Adrenal gland (tissue), 19 donors: ENCODE measurements around the gene AIMP2. TPM values are rescaled to one million over a fixed set of nuclear protein-coding genes. Genes with fewer than 3 reads are reported as not detected.
A peak's percentile ranks its signal among the peaks of the same experiment; 100 is the strongest.
"Not testable (repeated sequence)": the region's sequence is repeated elsewhere in the genome, so short reads cannot be mapped to it uniquely, and the experiment has no call there.

Experiments used
- DNase-seq, 7 donors: peaks; one replicate each; pipeline ENCODE4 v3.0.0-alpha.2; 2019 to 2020
- H3K27ac ChIP-seq, 5 donors: fragments of 200-600 bp; sonication (generic) in 4 of 5; 1 replicate in 3 of 5; 2 replicates in 2 of 5; pipeline versions ENCODE4 v1.5.1 to v1.8.0; 2016 to 2020; ENCODE audit warnings: mild to moderate bottlenecking in 1 of 5
- H3K27me3 ChIP-seq: fragments of 200-600 bp; 2 replicates; pipeline ENCODE4 v1.8.0; 2021
- H3K36me3 ChIP-seq, 2 donors: fragments of 200-600 bp; replicated peaks in 1 of 2; 1 replicate in 1 of 2; 2 replicates in 1 of 2; pipeline versions ENCODE4 v1.5.1 to v1.8.0; 2018 to 2022
- H3K4me1 ChIP-seq, 2 donors: fragments of 200-600 bp; replicated peaks in 1 of 2; 1 replicate in 1 of 2; 2 replicates in 1 of 2; pipeline versions ENCODE4 v1.5.1 to v1.8.0; 2018 to 2021
- H3K4me3 ChIP-seq, 4 donors: fragments of 200-600 bp; sonication (generic) in 3 of 4; one replicate each; pipeline ENCODE4 v1.5.1; 2016 to 2018
- H3K9me3 ChIP-seq, 3 donors: fragments of 200-600 bp; sonication (generic) in 1 of 3; replicated peaks in 1 of 3; 1 replicate in 2 of 3; 2 replicates in 1 of 3; pipeline versions ENCODE4 v1.5.1 to v1.8.0; 2016 to 2021
- POLR2A ChIP-seq, 2 donors: fragments of 450-650 bp; IDR thresholded peaks; one replicate each; pipeline ENCODE4 v1.6.1; 2017; ENCODE audit warnings: antibody characterized with exemption in 2 of 2, mild to moderate bottlenecking in 2 of 2, moderate library complexity in 1 of 2
- WGBS, 4 donors: extraction: QIAGEN DNeasy Blood & Tissue Kit in 2 of 4; methylation state at CpG; one replicate each; pipeline versions ENCODE4 v1.1.5 to v1.1.7; 2013 to 2017; 5-methylcytosine and 5-hydroxymethylcytosine counted together
- intact Hi-C, 2 donors: fragments of 100-400 bp; cut with DNase I; formaldehyde crosslinking; loops; one replicate each; pipeline versions ENCODE4 v1.14.1 to v1.15.0; 2022 to 2023
- long read RNA-seq, 10 donors: library from polyadenylated mRNA in 3 of 10; unstranded in 2 of 10; stranded (forward) in 1 of 10; transcript quantifications; one replicate each; pipeline ENCODE4 v2.0.0 and lab custom pipeline, GENCODE V29; 2021 to 2026
- polyA plus RNA-seq, 3 donors: library from polyadenylated mRNA; stranded (reverse); fragments of 200-250 nt in 2 of 3; fragments of 350-450 nt in 1 of 3; fragmentation: Illumina TruSeq in 1 of 3; extraction: RNeasy Lipid Tissue Mini Kit (QIAGEN cat#74804) in 1 of 3; gene quantifications; one replicate each; pipeline ENCODE4 v1.2.3, GENCODE V29; 2013 to 2014
- total RNA-seq, 9 donors: library from RNA; depleted of rRNA in 4 of 9; stranded (reverse); fragments of >200 nt in 4 of 9; fragments of 120-200 nt in 1 of 9; fragmentation: NEBNext Ultra II Directional in 1 of 9; extraction: Animal tissue kit (Norgen Biotek cat#: 25700) in 1 of 9; gene quantifications; one replicate each; pipeline versions ENCODE4 v1.1.0 to v1.2.4, GENCODE V29; 2013 to 2023
- TF ChIP-seq, protein P1 (sequence below), 6 experiments: fragments of 450-650 bp in 4 of 6; fragments of 200-600 bp in 2 of 6; sonication (generic) in 1 of 6; IDR thresholded peaks; 1 replicate in 5 of 6; 2 replicates in 1 of 6; pipeline versions ENCODE4 v1.5.1 to v1.8.0; 2016 to 2021; ENCODE audit warnings: antibody characterized with exemption in 6 of 6, mild to moderate bottlenecking in 2 of 6, moderate library complexity in 1 of 6
- donor health status: healthy with polysubstance abuse.
- donor health status: Bipolar disorder and iron deficiency.
- donor health status: DM: yes; HTN: yes; CAD: no.
- donor health status: DM: no; HTN: no; CAD: no.
- donor health status: DM: no; HTN: no; CAD: no.
- donor health status: DM: yes; HTN: yes; CAD: no.

Gene AIMP2
- total RNA-seq (10 to 100 TPM; 27.3 to 77.5 (median 45.3) TPM), polyA plus RNA-seq (10 to 100 TPM; 10.5 to 47.1 (median 12.5) TPM)
- long read RNA-seq, donor 1, transcript AIMP2-201 (4 exons, 1,225 nt), result major isoform, 31 of 109 reads
- long read RNA-seq, donor 1, partial matches to known transcripts, result 52 of 109 reads
- long read RNA-seq, donor 1, other reads (novel, unspliced or antisense), result 22 of 109 reads
- long read RNA-seq, donor 2, transcript AIMP2-201 (4 exons, 1,225 nt), result major isoform, 10 of 38 reads
- long read RNA-seq, donor 2, partial matches to known transcripts, result 14 of 38 reads
- long read RNA-seq, donor 2, other reads (novel, unspliced or antisense), result 14 of 38 reads
- long read RNA-seq, donor 3, transcript AIMP2-201 (4 exons, 1,225 nt), result major isoform, 26 of 128 reads
- long read RNA-seq, donor 3, partial matches to known transcripts, result 100 of 128 reads
- long read RNA-seq, donor 3, other reads (novel, unspliced or antisense), result 0 of 128 reads
- long read RNA-seq, donor 4, transcript AIMP2-201 (4 exons, 1,225 nt), result major isoform, 30 of 43 reads
- long read RNA-seq, donor 4, partial matches to known transcripts, result 2 of 43 reads
- long read RNA-seq, donor 4, other reads (novel, unspliced or antisense), result 6 of 43 reads
- long read RNA-seq, donor 5, transcript AIMP2-201 (4 exons, 1,225 nt), result major isoform, 33 of 38 reads
- long read RNA-seq, donor 5, partial matches to known transcripts, result 0 of 38 reads
- long read RNA-seq, donor 5, other reads (novel, unspliced or antisense), result 4 of 38 reads
- long read RNA-seq, donor 6, transcript AIMP2-201 (4 exons, 1,225 nt), result major isoform, 27 of 32 reads
- long read RNA-seq, donor 6, partial matches to known transcripts, result 1 of 32 reads
- long read RNA-seq, donor 6, other reads (novel, unspliced or antisense), result 2 of 32 reads
- long read RNA-seq, donor 7, transcript AIMP2-201 (4 exons, 1,225 nt), result major isoform, 14 of 16 reads
- long read RNA-seq, donor 7, partial matches to known transcripts, result 0 of 16 reads
- long read RNA-seq, donor 7, other reads (novel, unspliced or antisense), result 0 of 16 reads
- long read RNA-seq, donor 8, transcript AIMP2-201 (4 exons, 1,225 nt), result major isoform, 29 of 34 reads
- long read RNA-seq, donor 8, transcript AIMP2-202 (3 exons, 860 nt), result minor isoform, 5 of 34 reads
- long read RNA-seq, donor 8, partial matches to known transcripts, result 0 of 34 reads
- long read RNA-seq, donor 8, other reads (novel, unspliced or antisense), result 0 of 34 reads
- long read RNA-seq, donor 9, transcript AIMP2-201 (4 exons, 1,225 nt), result major isoform, 26 of 125 reads
- long read RNA-seq, donor 9, partial matches to known transcripts, result 99 of 125 reads
- long read RNA-seq, donor 9, other reads (novel, unspliced or antisense), result 0 of 125 reads
- long read RNA-seq, donor 10, transcript AIMP2-201 (4 exons, 1,225 nt), result major isoform, 10 of 11 reads
- long read RNA-seq, donor 10, partial matches to known transcripts, result 0 of 11 reads
- long read RNA-seq, donor 10, other reads (novel, unspliced or antisense), result 0 of 11 reads

DNA sequence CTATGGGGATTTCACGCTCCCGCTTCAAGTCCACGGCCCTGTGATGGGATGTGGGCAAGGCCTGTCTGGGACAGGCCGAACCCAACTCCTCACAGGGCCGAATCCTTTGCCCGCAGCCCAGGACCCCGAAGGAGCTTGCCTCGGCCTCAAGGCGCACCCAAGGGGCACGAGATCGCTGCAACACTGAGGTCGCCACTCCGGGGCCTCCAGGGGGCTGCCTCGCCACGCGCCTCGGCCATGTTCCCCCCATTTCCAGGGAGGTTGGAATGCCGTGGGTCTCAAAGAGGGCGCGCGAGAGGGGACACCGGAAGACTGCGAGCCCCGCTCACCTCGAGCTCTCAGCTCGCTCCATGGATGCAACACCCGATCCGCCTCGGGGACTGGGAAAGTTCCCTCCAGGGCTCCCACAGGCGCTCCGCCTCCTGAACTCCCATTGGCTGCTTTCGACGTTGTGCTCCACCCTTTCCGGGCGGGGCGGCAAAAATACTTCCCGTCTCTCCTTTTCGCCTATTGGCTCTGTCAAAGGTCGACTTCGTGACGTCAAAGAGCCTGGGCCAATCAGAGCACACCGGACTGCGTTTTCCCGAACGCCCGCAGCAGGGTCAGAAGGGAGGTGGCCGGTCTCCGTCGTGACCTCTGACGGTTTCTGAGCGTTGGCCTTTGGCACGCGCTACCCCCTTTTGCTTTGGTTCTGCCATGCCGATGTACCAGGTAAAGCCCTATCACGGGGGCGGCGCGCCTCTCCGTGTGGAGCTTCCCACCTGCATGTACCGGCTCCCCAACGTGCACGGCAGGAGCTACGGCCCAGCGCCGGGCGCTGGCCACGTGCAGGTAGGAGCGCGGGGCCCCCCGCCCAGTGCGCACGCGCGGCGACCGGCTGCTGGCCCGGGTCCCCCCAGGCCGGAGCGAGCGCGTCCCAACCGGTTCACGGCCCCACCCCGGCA, at the start of gene AIMP2, which contains the start of gene PMS2:
Gene AIMP2, plus strand, starts transcription at position 605 of the 944 bp plus-strand sequence. Its CDS starts 92 bp downstream, at position 697.
Gene PMS2, minus strand, starts transcription at position 382 of the 944 bp plus-strand sequence. Its CDS starts 30 bp downstream, at position 352.
- Histone ChIP-seq H3K27me3 (no peaks in the 10 kb centered on the region), H3K27ac (peak within 1 kb of the TSS; percentile 88 to 94 (median 94)), H3K36me3 (peaks cover 0 to 6% of the 10 kb centered on the region in 2 donors), H3K4me3 (peak within 1 kb of the TSS; percentile 54 to 86 (median 62)), H3K4me1 (peaks cover 7 to 24% of the 10 kb centered on the region in 2 donors), H3K9me3 (no peaks in the 10 kb centered on the region)
- intact Hi-C loops, result no loop called here
- DNase-seq, result peak; percentile 98 to 100 (median 99)
- TF ChIP-seq, protein P1, sequence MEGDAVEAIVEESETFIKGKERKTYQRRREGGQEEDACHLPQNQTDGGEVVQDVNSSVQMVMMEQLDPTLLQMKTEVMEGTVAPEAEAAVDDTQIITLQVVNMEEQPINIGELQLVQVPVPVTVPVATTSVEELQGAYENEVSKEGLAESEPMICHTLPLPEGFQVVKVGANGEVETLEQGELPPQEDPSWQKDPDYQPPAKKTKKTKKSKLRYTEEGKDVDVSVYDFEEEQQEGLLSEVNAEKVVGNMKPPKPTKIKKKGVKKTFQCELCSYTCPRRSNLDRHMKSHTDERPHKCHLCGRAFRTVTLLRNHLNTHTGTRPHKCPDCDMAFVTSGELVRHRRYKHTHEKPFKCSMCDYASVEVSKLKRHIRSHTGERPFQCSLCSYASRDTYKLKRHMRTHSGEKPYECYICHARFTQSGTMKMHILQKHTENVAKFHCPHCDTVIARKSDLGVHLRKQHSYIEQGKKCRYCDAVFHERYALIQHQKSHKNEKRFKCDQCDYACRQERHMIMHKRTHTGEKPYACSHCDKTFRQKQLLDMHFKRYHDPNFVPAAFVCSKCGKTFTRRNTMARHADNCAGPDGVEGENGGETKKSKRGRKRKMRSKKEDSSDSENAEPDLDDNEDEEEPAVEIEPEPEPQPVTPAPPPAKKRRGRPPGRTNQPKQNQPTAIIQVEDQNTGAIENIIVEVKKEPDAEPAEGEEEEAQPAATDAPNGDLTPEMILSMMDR (IDR thresholded peaks at IDR 0.05), result peak in 3 of 6 experiments; percentile 13 to 20 (median 18)
- TF ChIP-seq POLR2A (IDR thresholded peaks at IDR 0.05), result peak; percentile 56 to 93
- 0 to 3% (median 1%) methylated on average over 20 to 84 of the region's 84 CpGs for whole genome bisulfite sequencing, 4 donors

DNA sequence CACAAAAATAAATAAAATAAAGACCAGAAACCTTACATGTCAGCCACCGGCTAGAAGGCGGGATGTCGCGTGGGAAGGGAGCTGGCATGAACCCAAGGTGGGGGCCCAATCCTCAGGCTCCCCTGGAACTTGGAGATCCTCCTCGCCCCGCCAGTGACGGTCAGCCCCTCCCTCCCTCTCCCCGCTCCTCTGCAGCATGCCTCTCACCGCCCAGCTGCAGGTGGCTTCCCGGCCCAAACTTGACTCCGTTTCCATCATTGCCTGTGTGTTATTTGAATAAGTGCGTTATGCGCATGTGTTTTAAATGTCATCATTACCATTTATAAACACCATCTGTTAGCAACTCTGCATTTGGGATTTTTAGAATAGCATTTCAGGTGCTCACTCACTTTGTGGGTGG, 45.9 kb upstream of the AIMP2 start:
- H3K4me1 ChIP-seq, H3K4me3 ChIP-seq, H3K9me3 ChIP-seq, H3K27me3 ChIP-seq, H3K27ac ChIP-seq, DNase-seq, H3K36me3 ChIP-seq, intact Hi-C loops: not testable (repeated sequence)
- 67 to 90% methylated on average over 2 to 3 of the region's 13 CpGs; no CpG with 5 or more reads in 2 of the 4 donors for WGBS, 4 donors

DNA sequence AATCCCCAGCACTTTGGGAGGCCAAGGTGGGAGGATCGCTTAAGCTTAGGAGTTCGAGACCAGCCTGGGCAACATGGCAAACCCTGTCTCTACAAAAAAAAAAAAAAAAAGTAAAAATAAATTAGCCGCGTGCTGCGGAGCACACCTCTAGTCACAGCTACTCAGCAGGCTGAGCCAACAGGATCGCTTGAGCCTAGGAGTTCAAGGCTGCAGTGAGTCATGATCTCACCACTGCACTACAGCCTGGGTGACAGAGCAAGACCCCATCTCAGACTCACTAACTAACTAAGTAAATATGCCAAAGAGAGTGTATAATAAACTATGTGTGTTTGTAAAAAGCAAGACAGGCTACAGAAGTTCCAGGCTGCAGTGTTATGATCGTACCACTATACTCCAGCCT, 45.3 kb upstream of the AIMP2 start:
- H3K4me3 ChIP-seq, H3K27ac ChIP-seq, H3K4me1 ChIP-seq, intact Hi-C loops, H3K27me3 ChIP-seq, DNase-seq, H3K36me3 ChIP-seq, H3K9me3 ChIP-seq: not testable (repeated sequence)
- 35 to 68% (median 57%) methylated on average over 4 to 5 of the region's 7 CpGs for WGBS, 4 donors

DNA sequence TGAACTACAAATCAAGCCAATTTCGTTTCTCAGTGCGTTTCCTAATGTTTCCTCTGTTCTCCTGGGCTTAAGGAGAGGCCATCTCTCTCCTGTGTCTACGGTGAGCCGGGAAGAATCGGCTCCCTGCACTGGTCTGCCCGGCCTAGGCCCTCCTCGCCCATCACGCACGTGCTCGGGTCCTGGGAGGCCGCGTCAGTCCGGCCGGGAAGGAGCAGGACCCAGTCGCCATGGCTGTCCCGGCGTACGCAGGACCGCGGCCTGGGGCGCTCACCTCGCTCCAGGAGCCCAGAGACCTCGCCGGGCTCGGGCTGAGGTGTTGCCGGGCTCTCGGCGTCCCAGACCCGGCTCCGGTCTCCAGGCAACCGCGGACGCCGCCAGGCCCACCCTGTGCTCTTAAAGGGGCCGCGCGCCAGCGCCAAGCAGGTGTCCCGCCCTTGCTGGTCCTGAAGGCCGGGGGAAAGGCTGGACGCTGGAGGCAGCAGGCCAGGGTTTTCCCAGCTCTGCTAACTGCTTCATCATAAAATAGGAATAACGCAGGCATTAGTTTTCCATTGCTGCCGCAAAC, 38.6 kb upstream of the AIMP2 start, which contains the start of gene RSPH10B:
Gene RSPH10B, minus strand, starts transcription at position 343 of the 565 bp plus-strand sequence. CDS start 3,573 bp downstream, outside the sequence.
- DNase-seq, result not testable (repeated sequence)

DNA sequence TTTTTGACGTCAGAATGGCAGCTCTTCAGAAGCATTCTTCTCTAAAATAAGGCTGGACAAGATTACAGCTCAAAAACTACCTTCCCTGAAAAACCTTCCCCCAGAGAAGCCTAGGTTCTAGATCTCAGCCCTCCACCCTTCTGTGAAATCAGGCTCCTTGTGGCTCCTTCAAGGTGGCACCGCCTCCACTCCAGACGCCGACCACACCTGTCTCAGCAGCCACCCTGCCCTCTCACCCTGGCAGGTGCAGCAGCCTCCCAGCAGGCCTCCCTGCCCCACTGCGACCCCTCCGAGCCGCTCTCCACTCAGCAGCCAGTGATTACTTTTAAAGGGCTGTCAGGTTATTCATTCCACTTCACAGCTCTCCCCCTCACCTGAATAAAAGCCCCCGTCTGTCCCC, 35.5 kb upstream of the AIMP2 start:
- intact Hi-C loops, H3K36me3 ChIP-seq, H3K4me1 ChIP-seq, H3K27ac ChIP-seq, H3K27me3 ChIP-seq, H3K9me3 ChIP-seq, H3K4me3 ChIP-seq, DNase-seq: not testable (repeated sequence)
- WGBS, 4 donors, result no CpG with 5 or more reads among the region's 8 CpGs

More for the DNA sequence above, 38.6 kb upstream of the AIMP2 start, which contains the start of gene RSPH10B:
- H3K9me3 ChIP-seq, H3K36me3 ChIP-seq, intact Hi-C loops, H3K4me1 ChIP-seq, H3K27me3 ChIP-seq, H3K27ac ChIP-seq, H3K4me3 ChIP-seq: not testable (repeated sequence)
- 6 to 9% methylated on average over 18 of the region's 43 CpGs; no CpG with 5 or more reads in 2 of the 4 donors for WGBS, 4 donors

DNA sequence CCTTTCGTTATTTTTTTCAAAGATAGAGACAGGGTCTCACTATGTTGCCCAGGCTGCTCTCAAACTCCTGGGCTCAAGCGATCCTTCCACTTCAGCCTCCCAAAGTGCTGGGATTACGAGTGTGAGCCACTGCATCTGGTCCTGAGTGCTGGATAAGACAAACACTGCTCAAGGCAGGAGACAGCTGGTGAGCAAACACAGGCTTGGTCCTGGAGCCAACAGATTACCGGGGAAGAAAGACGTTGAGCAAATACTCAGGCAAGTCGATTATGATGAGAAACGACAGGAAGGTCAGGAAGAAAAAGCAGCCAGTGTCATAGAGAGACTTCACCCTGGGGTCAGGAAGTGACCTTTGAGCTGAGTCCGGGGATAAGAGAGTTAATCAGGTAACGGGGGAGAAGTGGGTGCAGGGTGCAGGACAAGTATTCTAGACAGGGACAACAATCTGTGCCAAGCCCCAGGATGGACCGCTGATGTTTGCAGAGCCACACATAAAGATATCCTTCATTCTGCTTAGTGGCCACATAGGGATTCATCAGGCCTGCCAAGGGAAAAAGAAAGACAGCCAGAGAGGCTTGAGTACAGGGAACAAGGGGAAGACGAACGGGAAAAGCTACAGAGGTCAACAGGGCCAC, 29.3 kb upstream of the AIMP2 start:
- H3K4me3 ChIP-seq, H3K27ac ChIP-seq, H3K36me3 ChIP-seq, H3K27me3 ChIP-seq, DNase-seq, H3K9me3 ChIP-seq, H3K4me1 ChIP-seq, intact Hi-C loops: not testable (repeated sequence)
- WGBS, 4 donors, result 94 to 100% (median 96%) methylated on average over 1 to 2 of the region's 12 CpGs; no CpG with 5 or more reads in 1 of the 4 donors

DNA sequence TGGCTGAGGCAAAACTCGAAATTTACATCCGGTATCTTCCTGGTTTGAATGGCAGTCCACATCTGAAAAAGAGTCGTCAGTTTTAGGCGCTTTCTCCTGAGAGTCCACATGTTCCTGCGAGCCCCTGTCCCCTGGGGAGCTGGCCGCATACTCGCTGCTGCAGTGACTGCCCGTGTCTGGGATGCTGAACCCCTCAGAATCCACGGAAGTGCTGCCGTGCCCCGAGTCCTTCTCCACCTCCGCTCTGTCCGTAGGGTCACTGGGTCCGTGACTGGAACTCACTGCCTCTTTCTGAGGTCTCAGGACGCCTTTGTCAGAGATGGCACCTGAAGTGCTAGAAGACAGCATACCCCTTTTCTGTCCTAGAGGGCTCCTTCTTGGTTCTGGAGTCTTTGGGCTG, 22.0 kb upstream of the AIMP2 start:
- H3K9me3 ChIP-seq, H3K27me3 ChIP-seq, H3K27ac ChIP-seq, H3K4me3 ChIP-seq, DNase-seq, intact Hi-C loops, H3K4me1 ChIP-seq: not testable (repeated sequence)
- H3K36me3 ChIP-seq, result peaks cover 0 to 30% of the 10 kb centered on the region in 2 donors
- WGBS, 4 donors, result 90 to 95% (median 93%) methylated on average over 12 to 15 of the region's 15 CpGs
